Activated CD4-positive, alpha-beta T cell treated with anti-CD3 and anti-CD28 coated beads for 48 hours (primary cell): Measurements from ENCODE around the gene GOLGA8T.
"Not testable (repeated sequence)": the region's sequence is repeated elsewhere in the genome, so short reads cannot be mapped to it uniquely, and the experiment has no call there.

Experiments used
- DNase-seq: peaks from one replicate; pipeline ENCODE4 v3.0.0-alpha.2; 2020

The GOLGA8T gene, protein sequence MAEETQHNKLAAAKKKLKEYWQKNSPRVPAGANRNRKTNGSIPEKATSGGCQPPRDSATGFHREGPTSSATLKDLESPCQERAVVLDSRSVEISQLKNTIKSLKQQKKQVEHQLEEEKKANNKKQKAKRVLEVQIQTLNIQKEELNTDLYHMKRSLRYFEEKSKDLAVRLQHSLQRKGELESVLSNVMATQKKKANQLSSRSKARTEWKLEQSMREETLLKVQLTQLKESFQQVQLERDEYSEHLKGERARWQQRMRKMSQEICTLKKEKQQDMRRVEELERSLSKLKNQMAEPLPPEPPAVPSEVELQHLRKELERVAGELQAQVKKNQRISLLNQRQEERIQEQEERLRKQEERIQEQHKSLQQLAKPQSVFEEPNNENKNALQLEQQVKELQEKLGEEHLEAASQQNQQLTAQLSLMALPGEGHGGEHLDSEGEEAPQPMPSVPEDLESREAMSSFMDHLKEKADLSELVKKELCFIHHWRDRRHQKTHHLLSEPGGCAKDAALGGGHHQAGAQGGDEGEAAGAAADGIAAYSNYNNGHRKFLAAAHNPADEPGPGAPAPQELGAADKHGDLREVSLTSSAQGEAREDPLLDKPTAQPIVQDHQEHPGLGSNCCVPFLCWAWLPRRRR

DNA sequence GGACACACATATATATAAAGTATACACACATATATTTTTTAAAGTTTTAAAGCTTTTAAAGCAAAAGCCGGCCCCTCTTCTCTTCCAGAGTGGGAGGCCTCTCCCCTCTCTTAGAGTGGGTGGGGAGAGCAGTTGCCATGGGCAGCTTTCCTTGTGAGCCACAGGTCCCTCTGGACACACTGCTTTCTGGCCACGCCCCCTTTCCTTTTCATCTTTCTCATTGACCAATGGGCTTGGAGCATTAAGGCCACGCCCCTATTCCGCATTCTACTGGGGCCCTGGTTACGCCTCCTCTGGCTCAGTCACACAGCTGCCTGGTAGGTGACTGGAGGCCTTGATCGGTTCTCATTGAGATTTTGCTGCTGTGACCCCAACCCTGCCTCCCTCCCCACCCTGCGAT, at the start of gene GOLGA8T:
Gene GOLGA8T (plus strand): TSS at position 301 of the 400 bp plus-strand sequence. CDS start 98 bp downstream, at position 399.
- not testable (repeated sequence) for DNase-seq

DNA sequence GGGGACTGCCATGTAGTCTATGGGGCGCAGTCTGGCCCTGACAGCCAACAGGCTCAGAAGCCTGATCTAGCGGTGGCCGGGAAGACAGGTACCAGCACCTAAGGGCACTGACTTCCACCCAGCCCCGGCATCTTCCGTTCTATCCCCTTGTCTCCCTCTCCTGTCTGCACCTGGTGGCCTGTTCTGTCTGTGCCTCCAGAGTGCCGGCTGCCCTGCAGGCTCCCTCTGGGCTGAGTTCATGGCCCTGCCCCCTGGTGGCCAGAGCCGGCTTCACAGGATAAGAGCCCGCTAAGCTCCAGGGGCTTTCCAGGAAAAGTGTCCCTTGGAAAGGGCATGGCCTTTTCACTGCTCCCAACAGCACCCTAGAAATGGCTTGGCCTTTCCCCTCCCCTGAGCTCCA, 37.0 kb upstream of the GOLGA8T start:
- DNase-seq, result not testable (repeated sequence)

DNA sequence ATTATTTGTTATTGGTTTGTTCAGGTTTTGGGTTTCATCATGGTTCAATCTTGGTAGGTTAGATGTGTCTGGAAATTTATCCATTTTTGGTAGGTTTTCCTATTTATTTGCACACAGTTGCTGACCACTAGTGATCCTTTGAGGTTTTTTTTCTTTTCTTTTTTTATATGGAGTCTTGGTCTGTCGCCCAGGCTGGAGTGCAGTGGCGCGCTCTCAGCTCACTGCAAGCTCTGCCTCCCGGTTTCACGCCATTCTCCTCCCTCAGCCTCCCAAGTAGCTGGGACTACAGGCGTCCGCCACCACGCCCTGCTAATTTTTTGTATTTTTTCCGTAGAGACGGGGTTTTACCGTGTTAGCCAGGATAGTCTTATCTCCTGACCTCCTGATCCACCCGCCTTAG, 32.0 kb upstream of the GOLGA8T start:
- not testable (repeated sequence) for DNase-seq

DNA sequence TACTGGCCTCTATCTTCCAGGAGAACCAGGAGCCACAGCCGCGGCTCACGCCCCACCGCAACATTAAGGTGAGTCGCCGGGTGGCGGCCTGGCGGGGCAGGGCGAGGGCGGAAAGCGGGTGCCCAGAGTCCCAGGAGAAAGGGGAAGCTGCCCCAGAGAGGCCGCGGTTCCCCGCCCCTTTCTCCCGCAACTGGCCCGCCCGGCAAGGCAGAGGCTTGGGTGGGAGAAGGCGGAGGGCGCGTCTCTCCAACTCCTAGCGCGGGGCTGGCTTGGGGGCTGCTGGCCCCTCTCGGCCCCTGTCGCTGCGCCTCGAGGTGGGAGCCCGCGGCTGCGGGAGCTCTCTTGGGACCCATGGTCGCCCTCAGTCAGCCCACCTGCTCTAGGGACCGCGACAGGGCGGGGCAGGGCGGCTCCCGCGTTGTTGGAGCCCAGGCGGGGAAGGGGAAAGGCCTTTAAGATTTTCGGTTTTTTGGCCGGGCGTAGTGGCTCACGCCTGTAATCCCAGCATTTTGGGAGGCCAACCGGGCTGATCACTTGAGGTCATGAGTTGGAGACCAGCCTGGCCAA, 30.8 kb upstream of the GOLGA8T start:
- not testable (repeated sequence) for DNase-seq

DNA sequence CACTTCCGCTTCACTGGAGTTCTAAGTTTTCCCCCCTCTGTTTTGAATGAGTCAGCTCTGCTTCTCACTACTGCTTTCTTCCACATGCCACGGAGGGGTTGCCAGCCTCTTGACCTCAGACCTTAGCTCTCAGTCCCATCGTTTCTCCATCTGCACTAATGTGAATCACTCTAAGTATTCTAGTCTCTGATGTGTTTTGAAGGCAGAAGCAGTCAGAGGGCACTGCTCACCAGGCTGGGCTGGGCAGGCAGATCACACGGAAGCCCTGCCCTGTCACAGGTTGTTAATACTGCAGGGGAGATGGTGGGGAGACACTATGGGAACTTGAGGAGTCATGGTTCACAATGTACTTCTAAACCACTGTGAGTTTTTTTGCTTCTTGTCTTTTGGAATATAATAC, 24.3 kb upstream of the GOLGA8T start:
- DNase-seq, result not testable (repeated sequence)

DNA sequence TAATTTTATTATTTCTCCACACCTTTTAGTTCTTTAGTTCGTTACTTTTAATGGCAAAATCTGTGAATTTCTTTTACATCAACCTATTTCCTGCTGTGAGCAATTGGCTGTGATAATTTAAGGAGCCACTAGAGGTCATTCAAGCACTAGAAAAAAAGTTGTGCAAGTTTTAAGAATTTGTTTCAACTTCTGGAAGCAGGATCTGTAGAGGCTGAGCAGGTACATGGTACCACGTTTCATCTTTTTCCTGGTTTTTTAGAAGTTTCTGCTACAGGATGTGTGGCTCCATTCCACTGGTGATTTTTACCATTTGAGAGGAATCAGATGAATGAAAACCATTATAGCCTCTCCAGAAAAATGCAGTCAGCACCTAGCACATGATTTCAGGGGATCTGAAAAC, 4.8 kb upstream of the GOLGA8T start:
- not testable (repeated sequence) for DNase-seq

DNA sequence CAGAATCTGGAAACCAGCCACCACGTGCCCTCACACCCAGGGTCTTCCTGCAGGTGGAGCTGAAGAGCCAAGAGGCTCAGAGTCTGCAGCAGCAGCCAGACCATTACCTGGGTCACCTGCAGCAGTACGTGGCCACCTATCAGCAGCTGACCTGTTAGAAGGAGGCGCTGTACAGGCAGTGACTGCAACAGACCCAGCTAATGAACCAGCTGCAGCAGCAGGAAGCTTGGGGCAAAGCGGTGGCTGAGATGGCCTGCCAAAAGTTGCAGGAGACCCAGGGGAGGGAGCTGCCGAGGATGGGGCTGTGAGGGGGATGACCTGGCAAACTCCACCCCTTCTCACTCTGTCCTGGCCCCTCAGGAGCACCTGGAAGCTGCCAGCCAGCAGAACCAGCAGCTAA, 8.4 kb downstream of the GOLGA8T start:
- not testable (repeated sequence) for DNase-seq

DNA sequence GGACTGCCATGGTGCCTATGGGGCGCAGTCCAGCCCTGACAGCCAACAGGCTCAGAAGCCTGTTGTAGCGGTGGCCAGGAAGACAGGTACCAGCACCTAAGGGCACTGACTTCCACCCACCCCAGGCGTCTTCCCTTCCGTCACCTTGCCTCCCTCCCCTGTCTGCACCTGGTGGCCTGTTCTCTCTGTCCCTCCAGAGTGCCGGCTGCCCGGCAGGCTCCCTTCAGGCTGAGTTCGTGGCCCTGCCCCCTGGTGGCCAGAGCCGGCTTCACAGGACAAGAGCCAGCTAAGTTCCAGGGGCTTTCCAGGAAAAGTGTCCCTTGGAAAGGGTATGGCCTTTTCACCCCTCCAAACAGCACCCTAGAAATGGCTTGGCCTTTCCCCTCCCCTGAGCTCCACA, 15.0 kb downstream of the GOLGA8T start:
- DNase-seq, result not testable (repeated sequence)

DNA sequence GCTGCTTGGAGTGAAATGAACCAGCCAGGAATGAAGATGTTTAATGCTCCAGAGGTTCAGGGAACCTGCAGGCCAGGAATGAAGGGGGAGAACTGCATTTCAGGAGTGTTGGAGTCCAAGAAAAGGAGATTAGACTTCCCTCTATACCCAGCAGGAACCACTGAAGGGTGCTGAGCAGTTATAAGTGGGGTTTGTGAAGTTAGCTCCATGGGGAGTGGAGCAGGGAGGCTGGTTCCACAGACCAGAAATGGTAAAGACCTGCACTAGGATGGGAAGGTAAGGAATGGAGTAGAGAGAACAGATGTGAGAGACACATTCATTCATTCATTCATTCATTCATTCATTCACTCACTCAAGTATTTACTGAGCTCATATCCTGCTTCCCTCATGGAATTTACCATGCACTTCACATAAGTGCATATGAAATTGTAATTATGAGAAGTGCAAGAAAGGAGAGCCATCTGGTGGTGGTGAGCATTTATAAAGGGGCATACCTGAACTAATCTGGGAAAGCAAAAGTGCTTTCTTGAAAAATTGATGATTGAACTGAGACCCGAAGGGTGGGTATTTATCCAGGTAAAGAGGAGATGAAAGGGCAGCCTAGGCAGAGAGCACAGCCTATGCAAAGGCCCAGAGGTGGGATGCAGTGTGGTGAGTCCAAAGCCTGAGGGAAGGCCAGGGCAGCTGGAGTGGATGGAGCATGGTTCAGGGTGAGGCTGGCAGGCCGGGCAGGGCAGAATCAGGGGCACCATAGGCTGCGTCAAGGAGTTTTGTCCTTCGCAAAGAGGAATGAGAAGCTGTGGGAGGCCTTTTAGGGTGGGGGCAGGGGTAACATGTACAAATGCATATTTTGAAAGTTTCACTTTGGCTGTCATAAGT, 27.9 kb downstream of the GOLGA8T start:
- not testable (repeated sequence) for DNase-seq

DNA sequence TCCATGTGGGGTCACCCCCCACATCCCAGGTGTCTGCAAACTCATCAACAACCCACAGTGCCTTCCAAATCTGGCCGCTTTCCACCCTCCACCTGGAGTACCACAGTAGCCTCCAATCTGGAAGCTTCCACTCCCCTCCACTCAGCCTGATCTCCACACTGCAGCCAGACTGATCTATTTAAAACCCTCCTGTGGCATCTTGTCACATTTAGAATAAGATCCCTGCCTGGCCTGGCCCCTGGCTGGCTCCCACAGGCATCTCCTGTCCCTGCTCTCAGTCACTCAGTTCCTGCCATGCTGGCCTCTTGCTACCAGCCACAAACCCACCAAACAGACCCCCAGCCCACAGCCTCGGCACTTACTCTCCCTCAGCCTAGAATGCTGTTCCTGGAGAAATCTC, 28.9 kb downstream of the GOLGA8T start:
- DNase-seq, result not testable (repeated sequence)

DNA sequence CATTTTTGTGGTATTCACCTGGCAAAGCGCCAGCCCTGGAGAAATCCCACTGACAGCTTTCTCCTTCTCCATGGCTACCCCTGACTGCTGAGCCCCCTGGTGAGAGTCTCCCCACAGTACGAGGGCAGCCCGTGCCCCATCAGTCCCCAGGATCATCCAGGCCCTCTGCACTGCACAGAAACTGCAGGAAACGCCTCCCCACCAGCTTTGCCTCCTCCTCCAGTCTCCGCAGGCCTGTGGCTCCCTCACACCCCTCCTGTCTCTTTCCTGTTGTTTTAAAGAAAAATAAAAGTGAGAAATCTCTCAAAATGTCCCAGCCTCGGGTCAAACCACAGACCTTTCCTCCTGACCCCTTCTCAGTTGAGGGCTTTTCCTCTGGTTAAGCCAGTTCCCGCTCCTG, 29.4 kb downstream of the GOLGA8T start:
- not testable (repeated sequence) for DNase-seq

DNA sequence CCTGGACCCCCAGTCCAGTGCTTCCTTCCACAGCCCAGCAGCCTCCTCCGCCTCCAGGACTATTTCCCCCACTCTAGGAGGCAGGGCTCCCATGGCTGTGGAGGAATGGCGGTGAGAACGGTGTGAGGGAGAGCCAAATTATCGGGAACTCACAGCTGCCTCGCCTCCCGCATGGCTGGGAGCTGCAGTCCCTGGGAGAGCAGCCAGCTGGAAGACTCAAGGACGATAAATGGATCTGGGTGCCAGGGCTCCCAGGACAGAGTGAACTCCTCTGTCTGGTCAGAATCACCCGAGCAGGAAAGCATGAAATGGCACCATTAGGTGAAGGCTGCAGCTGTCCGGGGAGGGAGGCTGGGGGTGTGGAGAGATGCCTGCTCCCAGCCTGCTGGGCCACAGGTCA, 32.6 kb downstream of the GOLGA8T start:
- not testable (repeated sequence) for DNase-seq

DNA sequence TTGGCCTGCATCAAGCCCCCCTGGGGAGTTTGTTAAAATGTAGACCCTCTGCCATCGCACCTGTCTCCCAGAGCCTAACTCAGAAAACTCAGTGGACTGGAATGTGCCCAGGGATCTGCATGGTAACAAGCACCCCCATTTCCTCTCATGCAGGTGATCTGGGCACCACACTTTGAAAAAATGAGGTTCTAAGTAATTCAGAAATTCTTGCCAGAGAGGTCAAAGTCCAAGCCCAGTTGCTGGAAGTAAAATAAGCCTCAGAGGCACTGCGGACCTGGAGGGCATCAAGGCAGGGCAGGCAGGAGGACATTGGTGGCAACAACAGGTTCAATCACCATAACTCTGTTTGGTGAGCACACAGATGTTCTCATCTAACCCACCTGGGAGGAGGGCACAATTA, 33.0 kb downstream of the GOLGA8T start:
- not testable (repeated sequence) for DNase-seq

DNA sequence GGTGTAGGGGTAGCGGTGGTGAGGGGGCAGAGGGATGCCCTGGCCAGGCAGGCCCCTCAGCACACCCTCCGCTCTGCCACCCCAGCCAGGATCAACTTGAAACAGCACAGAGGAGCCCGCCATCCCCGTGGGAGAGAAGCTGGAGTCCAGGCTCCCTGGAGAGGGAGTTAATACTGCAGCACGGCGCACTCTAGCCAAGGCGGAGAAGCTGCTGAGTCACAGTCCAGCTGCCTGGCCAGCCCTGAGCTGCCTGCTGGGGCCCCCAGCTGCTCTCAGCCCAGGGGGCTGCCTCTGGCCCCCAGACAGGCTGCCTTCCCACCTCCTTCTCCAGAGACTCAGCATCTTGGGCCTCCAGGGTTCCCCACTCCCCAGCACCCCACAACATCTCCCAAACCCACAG, 36.6 kb downstream of the GOLGA8T start:
- DNase-seq, result not testable (repeated sequence)

DNA sequence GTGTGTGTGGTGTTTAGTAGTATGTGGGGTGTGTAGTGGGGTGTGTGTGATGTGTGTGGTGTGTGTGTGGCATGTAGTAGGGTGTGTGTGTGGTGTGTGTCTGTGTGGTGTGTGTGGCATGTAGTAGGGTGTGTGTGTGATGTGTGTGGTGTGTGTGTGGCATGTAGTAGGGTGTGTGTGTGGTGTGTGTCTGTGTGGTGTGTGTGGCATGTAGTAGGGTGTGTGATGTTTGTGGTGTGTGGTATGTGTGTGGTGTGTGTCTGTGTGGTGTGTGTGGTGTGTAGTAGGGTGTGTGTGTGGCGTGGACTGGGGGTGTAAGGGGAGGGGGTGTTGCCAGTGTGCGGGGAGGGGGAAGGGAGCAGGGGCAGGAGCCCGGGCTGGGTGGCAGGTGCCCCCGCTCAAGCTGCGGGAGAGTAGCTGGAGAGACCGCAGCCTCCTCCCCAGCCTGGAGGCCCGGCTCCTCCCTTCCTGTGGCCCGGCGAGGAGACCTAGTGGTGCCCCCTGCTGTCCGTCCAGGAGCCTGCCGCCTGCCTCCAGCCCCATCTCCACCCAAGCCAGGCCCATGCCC, 38.3 kb downstream of the GOLGA8T start:
- DNase-seq, result peak; percentile 81

DNA sequence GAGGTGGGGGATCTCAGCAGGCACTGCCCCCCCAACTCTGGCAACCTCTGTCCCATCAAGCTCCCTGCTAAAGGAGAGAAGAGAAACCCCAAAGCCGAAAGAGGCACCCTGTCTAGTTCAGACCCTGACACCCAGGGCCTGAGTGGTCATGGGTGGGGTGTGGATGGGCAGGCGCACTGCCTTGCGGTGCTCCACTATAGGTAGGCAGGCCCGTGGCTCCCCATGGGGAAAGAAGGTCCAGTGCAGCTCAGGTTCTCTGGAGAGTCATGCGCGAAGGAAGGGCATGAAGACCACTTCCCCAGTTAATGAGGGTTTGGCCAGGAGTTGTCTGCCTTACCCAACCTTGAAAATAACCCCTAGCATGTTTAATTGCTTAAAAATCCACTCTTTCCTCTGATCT, 40.4 kb downstream of the GOLGA8T start:
- DNase-seq, result not testable (repeated sequence)

DNA sequence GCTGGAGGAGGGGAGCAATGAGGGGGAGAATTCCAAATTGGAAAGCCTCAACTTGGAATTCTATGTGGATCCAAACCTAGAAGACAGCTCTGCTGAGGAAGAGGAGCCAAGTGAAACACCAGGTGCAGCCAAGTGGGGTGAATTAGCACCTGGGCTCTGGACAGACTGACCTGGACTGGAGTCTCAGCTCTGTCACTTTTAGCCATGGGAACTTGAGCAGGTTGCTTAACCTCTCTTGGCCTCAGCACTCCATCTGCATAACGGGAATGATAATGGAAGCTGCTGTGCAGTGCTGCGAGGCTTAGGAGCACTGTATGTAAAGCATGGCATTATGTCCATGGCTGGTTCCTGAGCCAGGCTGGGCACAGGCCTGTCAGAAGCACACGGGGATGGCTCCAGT, 41.8 kb downstream of the GOLGA8T start:
- DNase-seq, result not testable (repeated sequence)

DNA sequence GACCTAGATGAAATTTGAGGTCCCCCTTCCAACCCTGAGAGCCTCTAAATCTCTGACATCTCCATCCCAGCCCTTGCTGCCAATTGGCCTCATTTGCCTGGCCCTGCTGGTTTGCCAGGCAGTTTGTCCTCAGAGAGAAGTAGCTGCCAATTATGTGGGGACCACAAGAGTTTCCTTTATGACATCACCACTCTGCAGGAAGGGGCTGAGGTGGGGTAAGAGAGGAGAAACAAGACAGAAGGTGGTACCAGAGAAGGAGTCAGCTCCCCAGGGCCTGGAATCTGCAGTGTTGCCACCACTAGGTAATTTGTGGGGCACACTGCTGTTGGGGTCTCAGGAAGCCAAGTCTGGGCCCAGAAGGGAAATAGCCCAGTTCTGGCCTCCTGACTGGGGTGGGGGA, 45.0 kb downstream of the GOLGA8T start:
- not testable (repeated sequence) for DNase-seq

DNA sequence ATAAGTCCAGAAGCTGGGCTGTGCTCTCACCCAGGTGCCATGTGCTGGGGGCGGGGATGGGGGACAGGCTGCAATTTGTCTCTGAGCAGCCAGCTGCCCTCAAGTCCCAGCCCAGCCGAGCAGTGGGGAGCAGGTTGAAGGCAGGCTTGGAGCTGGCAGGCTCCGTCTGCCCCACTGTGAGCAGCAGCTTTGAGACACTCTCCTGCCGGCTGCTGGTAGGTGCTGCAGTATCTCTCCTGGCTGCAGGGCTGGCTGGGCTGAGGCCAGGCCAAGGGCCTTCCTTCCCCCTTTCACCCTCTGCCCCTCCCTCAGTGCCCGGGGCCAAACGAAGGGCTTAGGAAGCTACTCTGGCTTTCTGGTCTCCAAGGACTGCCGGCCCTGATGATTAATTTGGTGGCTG, 50.6 kb downstream of the GOLGA8T start:
- not testable (repeated sequence) for DNase-seq

DNA sequence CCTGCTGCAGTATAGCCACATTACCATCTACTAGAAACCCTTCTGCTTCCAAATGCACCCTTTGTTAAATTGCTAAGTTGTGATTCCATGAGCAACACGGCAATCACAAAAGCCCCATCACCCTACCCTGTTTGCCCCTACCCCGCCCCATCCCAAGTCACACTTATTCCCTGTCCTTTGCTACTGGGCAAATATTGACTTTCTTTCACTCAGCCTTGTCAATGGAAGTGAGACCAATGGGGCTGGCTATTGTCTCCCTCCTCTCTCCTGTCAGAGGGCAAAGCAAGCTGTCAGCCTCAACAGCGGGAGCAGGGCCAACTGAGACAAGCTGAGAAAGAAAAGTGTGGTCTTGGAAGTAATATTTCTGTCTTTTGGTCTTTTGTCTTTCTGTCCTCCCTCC, 52.6 kb downstream of the GOLGA8T start:
- DNase-seq, result not testable (repeated sequence)

DNA sequence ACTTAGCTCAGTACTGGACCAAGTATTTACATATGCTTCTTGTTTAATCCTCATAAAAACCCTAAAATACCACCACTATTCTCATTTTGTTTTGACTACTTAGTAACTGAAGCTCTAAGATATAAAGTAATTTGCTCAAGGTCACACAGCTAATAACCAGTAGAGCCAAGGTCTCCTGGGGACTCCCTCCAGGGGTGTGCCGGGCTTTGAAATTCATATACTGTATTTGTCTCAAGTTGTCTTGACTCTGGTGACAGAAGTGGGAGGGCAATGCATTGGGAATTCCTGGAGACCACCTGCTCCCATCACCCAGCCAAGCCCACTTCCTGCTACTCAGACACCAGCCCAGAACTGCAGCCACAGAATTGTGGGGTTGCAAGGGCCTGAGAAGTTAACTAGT, 54.9 kb downstream of the GOLGA8T start:
- DNase-seq, result not testable (repeated sequence)

DNA sequence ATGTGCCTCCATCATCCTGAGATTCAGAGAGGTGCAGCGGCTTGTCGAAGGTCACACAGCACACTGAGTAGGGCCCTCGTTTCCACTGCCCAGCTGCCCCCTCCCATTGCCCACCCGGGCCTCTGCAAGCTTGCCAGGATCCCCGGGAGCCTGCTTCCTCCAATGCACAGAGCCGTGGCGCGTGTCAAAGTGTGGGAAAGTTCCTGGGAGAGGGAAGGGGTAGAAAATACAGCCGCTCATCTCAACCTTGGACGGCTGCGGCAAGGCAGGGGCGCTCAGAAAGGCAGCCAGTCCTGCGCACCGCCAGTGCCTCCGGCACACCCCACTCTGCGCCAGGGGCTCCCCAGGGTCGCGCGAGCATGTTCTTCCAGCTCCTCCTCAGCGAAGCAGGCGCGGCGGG, 56.3 kb downstream of the GOLGA8T start:
- DNase-seq, result not testable (repeated sequence)
